GM19035 (cell line): Measurements from ENCODE around the gene TTC14.

Experiments
- ATAC-seq: cut with Tn5 transposase; IDR thresholded peaks from one replicate; pipeline ENCODE4 v1.9.1; 2021; ENCODE audit not compliant: unreplicated experiment

TTC14 gene

GRCh38 chr3:180631317-180631716, 29.4 kb downstream of the TTC14 start:
- no peak for ATAC-seq

- ATAC-seq, result no peak
Measured at GRCh38 chr3:180633722-180634121, 31.8 kb downstream of the TTC14 start.

- no peak for ATAC-seq
Measured at GRCh38 chr3:180640987-180641386, 39.0 kb downstream of the TTC14 start.

- ATAC-seq, result peak; percentile 56
Measured at GRCh38 chr3:180646187-180646790, 44.3 kb downstream of the TTC14 start.

GRCh38 chr3:180656406-180656805, 54.4 kb downstream of the TTC14 start:
- ATAC-seq, result no peak

GRCh38 chr3:180657094-180657493, 55.1 kb downstream of the TTC14 start:
- ATAC-seq, result no peak
